ENCODE results near the gene SLC12A7.

The SLC12A7 gene

DNA sequence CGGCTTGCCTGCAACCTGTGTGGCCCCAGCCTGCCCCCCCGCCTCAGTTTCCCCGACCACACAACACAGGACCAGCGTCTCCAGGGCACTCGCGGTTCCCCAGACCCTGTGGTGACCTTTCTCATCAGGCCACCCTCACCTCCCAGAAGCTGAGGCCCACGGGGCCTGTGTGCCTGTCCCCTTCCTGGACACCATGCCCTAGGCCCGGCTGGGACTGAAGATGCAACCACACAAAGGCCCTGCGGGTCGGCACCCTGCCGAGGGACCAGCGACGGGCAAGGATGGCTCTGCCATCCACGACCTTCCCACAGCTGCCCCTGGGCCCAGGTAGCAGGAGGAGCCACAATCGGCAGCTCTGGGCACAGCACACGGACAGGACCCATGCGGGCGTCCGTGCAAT is 34.8 kb downstream of the SLC12A7 start:
- H3K27me3 ChIP-seq (ENCODE audit: insufficient read depth, low read length, poor library complexity, severe bottlenecking): no peaks in the 10 kb centered on the region
- no peaks in the 10 kb centered on the region for H3K4me1 ChIP-seq (ENCODE audit: insufficient read depth, low read length, poor library complexity, severe bottlenecking)
- H3K9me2 ChIP-seq (replicated peaks; ENCODE audit: low read depth, low read length): no peaks in the 10 kb centered on the region
- no peak overlapping the region for H3K4me2 ChIP-seq (ENCODE audit: low read depth, low read length, poor library complexity, severe bottlenecking)
- no peak overlapping the region for H2AFZ ChIP-seq (ENCODE audit: low read length)
- H3K9me3 ChIP-seq (ENCODE audit: insufficient read depth, low read depth, low read length): no peaks in the 10 kb centered on the region
- TF ChIP-seq EZH2phosphoT487 (IDR thresholded peaks at IDR 0.05; ENCODE audit: borderline replicate concordance): no peak
- TF ChIP-seq, protein P1, sequence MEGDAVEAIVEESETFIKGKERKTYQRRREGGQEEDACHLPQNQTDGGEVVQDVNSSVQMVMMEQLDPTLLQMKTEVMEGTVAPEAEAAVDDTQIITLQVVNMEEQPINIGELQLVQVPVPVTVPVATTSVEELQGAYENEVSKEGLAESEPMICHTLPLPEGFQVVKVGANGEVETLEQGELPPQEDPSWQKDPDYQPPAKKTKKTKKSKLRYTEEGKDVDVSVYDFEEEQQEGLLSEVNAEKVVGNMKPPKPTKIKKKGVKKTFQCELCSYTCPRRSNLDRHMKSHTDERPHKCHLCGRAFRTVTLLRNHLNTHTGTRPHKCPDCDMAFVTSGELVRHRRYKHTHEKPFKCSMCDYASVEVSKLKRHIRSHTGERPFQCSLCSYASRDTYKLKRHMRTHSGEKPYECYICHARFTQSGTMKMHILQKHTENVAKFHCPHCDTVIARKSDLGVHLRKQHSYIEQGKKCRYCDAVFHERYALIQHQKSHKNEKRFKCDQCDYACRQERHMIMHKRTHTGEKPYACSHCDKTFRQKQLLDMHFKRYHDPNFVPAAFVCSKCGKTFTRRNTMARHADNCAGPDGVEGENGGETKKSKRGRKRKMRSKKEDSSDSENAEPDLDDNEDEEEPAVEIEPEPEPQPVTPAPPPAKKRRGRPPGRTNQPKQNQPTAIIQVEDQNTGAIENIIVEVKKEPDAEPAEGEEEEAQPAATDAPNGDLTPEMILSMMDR (conservative IDR thresholded peaks at IDR 0.05; ENCODE audit: low read length): no peak
- no peaks in the 10 kb centered on the region for H3F3A ChIP-seq (ENCODE audit: low read depth)
- H3K79me2 ChIP-seq (ENCODE audit: insufficient read depth, low read length): no peaks in the 10 kb centered on the region
- no peak overlapping the region for H3K4me3 ChIP-seq (ENCODE audit: low read length, poor library complexity, severe bottlenecking)
- H3K36me3 ChIP-seq (ENCODE audit: insufficient read depth, low read length): no peaks in the 10 kb centered on the region
- no peak overlapping the region for H3K9ac ChIP-seq (ENCODE audit: low read depth, low read length, poor library complexity, severe bottlenecking)
- H4K20me1 ChIP-seq (ENCODE audit: insufficient read depth, low read length, poor library complexity, severe bottlenecking): no peaks in the 10 kb centered on the region

DNA sequence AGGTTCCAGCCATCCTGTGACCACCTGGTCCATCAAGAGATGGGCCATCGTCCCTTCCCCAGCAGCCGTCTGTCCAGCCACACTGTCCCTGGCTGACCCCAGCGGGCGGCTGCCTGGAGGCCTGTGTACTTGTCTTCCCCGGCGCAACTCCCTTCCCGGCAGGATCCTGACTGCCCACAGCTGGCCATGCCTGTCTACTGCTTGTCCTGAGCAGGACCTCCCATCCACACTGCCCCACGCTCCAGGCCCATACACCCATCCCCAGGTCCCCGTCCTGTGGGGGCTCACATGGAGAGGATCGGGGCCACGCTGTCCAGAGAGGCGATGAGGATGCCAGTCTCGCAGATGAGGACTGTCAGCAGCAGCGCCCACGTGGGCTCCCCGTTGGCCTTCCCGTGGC is 35.5 kb downstream of the SLC12A7 start:
- H2AFZ ChIP-seq (ENCODE audit: low read length): no peak overlapping the region
- no peaks in the 10 kb centered on the region for H3K79me2 ChIP-seq (ENCODE audit: insufficient read depth, low read length)
- no peaks in the 10 kb centered on the region for H3K9me2 ChIP-seq (replicated peaks; ENCODE audit: low read depth, low read length)
- H3K36me3 ChIP-seq (ENCODE audit: insufficient read depth, low read length): no peaks in the 10 kb centered on the region
- H3K4me2 ChIP-seq (ENCODE audit: low read depth, low read length, poor library complexity, severe bottlenecking): no peak overlapping the region
- H4K20me1 ChIP-seq (ENCODE audit: insufficient read depth, low read length, poor library complexity, severe bottlenecking): no peaks in the 10 kb centered on the region
- no peaks in the 10 kb centered on the region for H3F3A ChIP-seq (ENCODE audit: low read depth)
- no peaks in the 10 kb centered on the region for H3K27me3 ChIP-seq (ENCODE audit: insufficient read depth, low read length, poor library complexity, severe bottlenecking)
- no peaks in the 10 kb centered on the region for H3K4me1 ChIP-seq (ENCODE audit: insufficient read depth, low read length, poor library complexity, severe bottlenecking)
- TF ChIP-seq, protein P1 (conservative IDR thresholded peaks at IDR 0.05; ENCODE audit: low read length): no peak
- TF ChIP-seq EZH2phosphoT487 (IDR thresholded peaks at IDR 0.05; ENCODE audit: borderline replicate concordance): no peak
- no peak overlapping the region for H3K4me3 ChIP-seq (ENCODE audit: low read length, poor library complexity, severe bottlenecking)
- no peaks in the 10 kb centered on the region for H3K9me3 ChIP-seq (ENCODE audit: insufficient read depth, low read depth, low read length)
- H3K9ac ChIP-seq (ENCODE audit: low read depth, low read length, poor library complexity, severe bottlenecking): no peak overlapping the region

DNA sequence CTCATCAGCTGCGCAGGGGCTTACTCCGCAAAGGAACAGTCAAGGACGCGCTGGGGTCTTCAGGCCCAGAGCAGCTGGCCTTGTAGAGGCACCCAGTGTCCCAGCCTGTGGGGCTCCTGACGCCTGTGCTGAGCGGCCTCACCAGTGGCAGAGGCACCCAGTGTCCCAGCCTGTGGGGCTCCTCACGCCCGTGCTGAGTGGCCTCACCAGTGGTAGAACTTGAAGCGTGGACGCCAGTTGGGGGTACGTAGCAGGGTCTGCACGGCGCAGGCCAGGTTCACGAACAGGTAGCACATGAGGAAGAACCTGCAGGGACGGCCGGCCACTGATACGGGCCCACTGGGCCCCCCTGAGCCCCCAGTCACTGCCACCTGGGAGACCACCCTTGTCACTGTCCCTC is 35.9 kb downstream of the SLC12A7 start:
- no peaks in the 10 kb centered on the region for H3K9me3 ChIP-seq (ENCODE audit: insufficient read depth, low read depth, low read length)
- H3K4me2 ChIP-seq (ENCODE audit: low read depth, low read length, poor library complexity, severe bottlenecking): no peak overlapping the region
- no peaks in the 10 kb centered on the region for H3K36me3 ChIP-seq (ENCODE audit: insufficient read depth, low read length)
- no peak overlapping the region for H3K9ac ChIP-seq (ENCODE audit: low read depth, low read length, poor library complexity, severe bottlenecking)
- no peaks in the 10 kb centered on the region for H3F3A ChIP-seq (ENCODE audit: low read depth)
- H4K20me1 ChIP-seq (ENCODE audit: insufficient read depth, low read length, poor library complexity, severe bottlenecking): no peaks in the 10 kb centered on the region
- no peaks in the 10 kb centered on the region for H3K9me2 ChIP-seq (replicated peaks; ENCODE audit: low read depth, low read length)
- H3K79me2 ChIP-seq (ENCODE audit: insufficient read depth, low read length): no peaks in the 10 kb centered on the region
- no peaks in the 10 kb centered on the region for H3K27me3 ChIP-seq (ENCODE audit: insufficient read depth, low read length, poor library complexity, severe bottlenecking)
- TF ChIP-seq EZH2phosphoT487 (IDR thresholded peaks at IDR 0.05; ENCODE audit: borderline replicate concordance): no peak
- TF ChIP-seq, protein P1 (conservative IDR thresholded peaks at IDR 0.05; ENCODE audit: low read length): no peak
- H2AFZ ChIP-seq (ENCODE audit: low read length): no peak overlapping the region
- H3K4me1 ChIP-seq (ENCODE audit: insufficient read depth, low read length, poor library complexity, severe bottlenecking): no peaks in the 10 kb centered on the region
- no peak overlapping the region for H3K4me3 ChIP-seq (ENCODE audit: low read length, poor library complexity, severe bottlenecking)

Measured in Loucy (cell line).